HG02884 (cell line): ENCODE results near the gene ABHD18.
"Not testable (repeated sequence)": the region's sequence is repeated elsewhere in the genome, so short reads cannot be mapped to it uniquely, and the experiment has no call there.

ENCODE experiments used
- ATAC-seq: cut with Tn5 transposase; IDR thresholded peaks from one replicate; pipeline ENCODE4 v1.9.1; 2021; ENCODE audit warnings: mild to moderate bottlenecking, moderate library complexity; ENCODE audit not compliant: unreplicated experiment

The ABHD18 gene

DNA sequence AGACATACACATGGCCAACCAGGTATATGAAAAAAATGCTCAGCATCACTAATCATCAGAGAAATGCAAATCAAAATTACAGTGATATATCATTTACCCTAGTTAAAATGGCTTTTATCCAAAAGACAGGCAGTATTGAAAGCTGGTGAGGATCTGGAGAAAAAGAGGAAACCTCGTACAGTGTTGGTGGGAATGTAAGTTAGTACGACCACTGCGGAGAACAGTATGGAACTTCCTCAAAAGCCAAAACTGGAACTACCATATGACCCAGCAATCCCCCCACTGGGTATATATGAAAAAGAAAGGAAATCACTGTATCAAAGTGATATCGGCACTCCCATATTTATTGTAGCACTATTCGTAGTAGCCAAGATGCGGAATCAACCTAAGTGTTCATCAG, 23.4 kb downstream of the ABHD18 start:
- ATAC-seq: no peak

DNA sequence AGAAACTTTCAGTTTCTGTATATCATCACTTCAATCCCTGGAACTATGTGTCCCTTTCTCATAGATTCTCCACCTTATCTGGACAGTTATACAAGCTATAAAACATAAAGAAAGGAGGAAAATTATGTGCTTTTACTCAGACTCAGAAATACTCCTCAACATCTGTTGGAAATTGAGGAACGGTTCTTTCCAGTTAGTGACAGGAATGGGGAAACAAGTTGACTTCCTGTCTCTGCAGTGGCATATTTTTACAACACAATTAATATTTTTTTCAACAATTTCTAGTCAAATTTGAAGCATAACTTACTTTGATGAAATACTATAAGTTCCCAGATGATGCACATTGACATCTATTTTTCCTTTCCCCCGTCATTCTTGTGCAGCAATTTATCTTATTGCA, 27.9 kb downstream of the ABHD18 start:
- ATAC-seq: no peak

DNA sequence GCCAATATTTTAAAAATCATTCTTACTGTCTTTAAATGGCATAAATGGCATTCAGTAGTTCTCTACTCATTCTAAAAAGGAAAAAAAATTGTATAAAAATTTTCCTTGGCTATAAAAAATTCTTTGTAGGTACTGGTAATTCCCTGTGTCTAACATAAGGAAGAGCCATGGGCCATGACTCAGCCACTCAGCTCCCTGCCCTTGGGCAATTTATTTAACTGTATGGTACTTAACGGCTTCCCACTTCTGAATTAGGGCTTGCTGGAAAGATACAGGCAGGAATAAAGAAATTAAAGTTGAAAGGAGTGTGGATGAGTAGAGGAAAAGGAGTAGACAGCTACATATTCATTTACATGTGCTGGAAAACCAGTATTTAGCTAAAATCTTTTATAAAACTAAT, 30.6 kb downstream of the ABHD18 start:
- no peak for ATAC-seq

DNA sequence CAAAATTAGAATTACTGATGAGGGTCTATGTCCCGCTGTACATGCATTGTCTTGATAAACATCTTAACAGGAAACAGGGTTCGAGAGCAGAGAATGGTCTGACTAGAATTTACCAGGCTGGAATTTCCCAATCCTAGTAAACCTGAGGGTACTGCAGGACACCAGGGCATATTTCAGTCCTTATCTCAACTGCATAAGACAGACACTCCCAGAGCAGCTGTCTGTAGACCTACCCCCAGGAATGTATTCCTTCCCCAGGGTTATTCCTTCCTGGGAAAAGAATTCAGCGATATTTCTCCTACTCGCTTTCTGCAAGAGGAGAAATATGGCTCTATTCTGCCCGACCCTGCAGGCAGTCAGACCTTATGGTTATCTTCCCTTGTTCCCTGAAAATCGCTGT, 31.3 kb downstream of the ABHD18 start:
- ATAC-seq: not testable (repeated sequence)

DNA sequence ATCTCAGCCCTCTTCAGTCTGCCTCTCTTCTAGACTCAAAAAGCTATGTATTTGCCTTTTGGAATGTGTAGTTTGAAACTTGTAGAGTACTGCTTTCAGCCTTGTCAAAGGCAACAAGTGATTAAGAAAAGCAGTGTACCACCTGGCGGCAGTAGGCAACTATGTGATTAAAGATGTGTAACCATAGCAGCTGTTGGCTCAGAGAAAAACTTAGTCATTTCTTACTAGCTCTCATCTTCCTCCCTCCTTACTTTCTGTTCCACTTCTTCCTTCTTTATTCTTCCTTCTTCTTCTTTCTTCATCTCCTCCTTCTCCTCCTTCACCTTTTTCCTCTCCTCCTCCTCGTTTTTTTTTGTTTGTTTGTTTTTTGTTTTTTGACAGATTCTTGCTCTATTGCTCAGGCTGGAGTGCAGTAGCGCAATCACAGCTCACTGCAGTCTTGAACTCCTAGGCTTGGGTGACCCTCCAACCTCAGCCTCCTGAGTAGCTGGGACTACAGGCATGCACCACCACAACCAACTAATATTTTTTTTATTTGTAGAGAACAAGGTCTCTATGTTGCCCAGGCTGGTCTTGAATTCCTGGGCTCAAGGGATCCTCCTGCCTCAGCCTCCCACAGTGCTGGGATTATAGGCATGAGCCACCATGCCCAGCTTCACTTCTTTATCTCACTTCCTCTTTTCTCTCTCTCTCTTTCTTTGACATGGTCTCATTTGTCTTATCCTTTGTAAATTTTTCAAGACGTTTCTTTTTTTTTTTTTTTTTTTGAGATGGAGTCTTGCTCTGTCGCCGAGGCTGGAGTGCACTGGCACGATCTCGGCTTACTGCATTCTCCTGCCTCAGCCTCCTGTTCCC, 32.6 kb downstream of the ABHD18 start:
- peak; percentile 98 for ATAC-seq

DNA sequence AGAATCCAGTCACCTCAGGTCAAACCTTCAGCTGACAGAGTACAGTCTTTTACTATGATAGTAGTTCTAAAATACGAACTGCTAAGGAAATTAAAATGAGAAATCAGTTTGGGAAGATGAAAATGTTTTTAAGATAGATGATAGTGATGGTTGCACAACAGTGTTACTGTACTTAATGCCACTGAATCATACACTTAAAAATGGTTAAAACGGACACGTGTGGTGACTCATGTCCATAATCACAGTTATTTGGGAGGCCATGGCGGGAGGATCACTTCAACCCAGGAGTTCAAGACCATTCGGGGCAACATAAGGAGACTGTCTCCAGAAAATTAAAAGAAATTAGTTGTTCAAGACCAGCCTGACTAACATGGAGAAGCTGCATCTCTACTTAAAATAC, 41.4 kb downstream of the ABHD18 start:
- no peak for ATAC-seq

DNA sequence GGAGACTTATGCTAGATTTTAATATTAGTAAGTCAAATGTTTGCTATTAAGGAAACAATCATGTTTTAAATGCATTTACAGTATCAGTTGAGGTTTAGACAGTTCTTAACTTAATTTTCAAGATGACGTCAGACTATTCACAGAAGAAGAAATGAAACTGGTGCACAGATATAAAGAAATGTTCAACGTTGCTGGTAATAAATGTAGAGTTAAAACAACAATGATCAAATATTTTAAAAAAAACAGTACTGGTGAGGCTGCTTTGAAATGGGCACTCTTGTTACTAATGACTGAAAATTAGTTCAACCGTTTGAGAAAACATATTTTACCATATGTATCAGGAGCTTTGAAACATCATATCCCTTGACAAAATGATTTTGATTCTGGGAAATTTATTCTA, 44.2 kb downstream of the ABHD18 start:
- ATAC-seq: no peak

- ATAC-seq: no peak
Observed at GRCh38 chr4:128025319-128025718, 60.1 kb downstream of the ABHD18 start.

GRCh38 chr4:128029907-128030306, 64.7 kb downstream of the ABHD18 start:
- no peak for ATAC-seq

DNA sequence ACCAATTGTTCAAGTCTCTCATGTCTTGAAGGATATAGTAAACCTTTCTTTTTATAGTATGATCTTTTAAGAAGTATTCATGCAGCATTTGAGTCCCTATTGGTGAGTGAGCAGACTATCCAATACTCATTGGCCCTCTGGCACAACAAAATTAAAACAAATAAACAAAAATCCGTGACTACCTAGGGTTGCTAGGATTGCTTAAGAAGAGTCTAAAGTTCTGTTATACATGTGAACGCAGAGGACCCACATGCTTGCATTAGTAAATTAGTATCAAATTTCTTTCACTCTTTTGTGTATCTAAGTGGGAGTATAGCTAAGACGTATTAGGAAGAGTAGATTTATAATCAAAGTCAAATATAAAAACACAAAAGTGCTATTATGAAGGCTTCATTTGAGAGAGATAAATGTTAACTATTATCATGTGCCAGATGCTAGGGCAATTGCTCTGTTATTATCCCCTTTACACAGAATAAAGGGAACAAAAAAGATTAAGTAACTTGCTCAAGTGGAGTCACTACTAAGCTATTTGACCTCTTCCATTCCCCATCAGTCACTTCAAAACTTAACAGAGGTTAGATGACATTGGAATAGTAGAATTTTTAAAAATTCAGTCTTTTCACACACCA, 66.7 kb downstream of the ABHD18 start:
- no peak for ATAC-seq

- ATAC-seq: no peak
Observed at GRCh38 chr4:128039568-128039967, 74.4 kb downstream of the ABHD18 start.

DNA sequence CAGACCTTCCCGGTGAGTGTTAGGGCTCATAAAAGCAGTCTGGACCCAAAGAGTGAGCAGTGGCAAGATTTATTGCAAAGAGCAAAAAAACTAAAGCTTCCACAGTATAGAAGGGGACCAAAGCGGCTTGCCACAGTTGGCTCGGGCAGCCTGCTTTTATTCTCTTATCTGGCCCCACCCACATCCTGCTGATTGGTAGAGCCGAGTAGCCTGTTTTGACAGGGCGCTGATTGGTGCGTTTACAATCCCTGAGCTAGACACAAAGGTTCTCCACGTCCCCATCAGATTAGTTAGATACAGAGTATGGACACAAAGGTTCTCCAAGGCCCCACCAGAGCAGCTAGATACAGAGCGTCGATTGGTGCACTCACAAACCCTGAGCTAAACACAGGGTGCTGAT, 81.8 kb downstream of the ABHD18 start:
- ATAC-seq: not testable (repeated sequence)

DNA sequence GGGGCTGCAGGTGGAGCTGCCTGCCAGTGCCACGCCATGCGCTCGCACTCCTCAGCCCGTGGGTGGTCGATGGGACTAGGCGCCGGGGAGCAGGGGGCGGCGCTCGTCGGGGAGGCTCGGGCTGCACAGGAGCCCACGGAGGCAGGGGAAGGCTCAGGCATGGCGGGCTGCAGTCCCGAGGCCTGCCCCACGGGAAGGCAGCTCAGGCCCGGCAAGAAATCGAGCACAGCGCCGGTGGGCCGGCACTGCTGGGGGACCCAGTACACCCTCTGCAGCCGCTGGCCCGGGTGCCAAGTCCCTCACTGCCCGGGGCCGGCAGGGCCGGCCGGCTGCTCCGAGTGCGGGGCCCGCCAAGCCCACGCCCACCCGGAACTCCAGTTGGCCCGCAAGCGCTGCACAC, 82.3 kb downstream of the ABHD18 start:
- ATAC-seq: not testable (repeated sequence)

- not testable (repeated sequence) for ATAC-seq
Observed at GRCh38 chr4:128051229-128051628, 86.0 kb downstream of the ABHD18 start.

GRCh38 chr4:128054907-128055306, 89.7 kb downstream of the ABHD18 start:
- ATAC-seq: not testable (repeated sequence)

DNA sequence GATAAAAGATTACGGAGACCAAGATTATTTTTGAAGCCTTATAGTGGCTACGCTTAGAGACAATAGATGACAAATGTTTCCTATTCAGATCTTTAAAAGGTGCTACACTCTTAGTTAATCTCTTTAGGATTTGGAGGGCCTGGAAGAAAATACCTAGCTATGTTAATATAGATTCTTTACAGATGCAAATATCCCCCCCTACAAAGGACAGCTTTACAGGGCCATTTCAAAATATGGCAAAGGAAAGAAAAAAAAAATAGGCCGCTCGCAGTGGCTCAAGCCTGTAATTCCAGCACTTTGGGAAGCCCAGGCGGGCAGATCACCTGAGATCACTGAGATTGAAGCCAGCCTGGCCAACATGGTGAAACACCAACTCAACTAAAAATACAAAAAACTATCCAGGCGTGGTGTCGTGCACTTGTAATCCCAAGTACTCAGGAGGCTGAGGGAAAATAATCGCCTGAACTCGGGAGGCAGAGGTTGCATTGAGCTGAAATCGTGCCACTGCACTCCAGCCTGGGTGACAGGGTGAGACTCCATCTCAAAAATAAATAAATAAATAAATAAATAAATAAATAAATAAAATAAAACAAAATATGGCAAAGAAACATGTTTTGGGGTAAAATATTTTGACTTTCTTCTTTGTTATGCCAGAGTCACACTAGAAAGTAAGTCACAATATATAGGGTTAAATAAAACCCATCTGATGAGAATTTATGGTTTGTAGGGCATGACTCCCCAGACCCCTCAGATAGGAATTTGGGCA, 90.4 kb downstream of the ABHD18 start:
- ATAC-seq: not testable (repeated sequence)

DNA sequence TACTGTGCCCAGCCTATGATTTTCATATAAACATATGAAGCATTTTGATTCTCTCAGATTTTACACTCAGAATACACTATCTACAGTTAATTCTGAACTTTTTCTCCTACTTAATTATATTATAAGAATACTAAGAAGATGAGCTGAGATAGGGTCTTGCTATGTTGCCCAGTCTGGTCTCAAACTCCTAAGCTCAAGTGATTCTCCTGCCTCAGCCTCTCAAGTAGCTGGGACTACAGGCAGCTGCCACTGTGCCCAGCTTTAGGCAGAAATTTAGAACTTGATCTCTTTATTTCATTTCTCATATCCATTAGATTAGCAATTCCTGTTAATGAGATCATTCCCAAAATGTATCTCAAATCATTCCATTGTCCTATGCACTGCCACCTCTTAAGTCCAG, 91.2 kb downstream of the ABHD18 start:
- ATAC-seq: no peak

- no peak for ATAC-seq
Observed at GRCh38 chr4:128060121-128060698, 95.0 kb downstream of the ABHD18 start.

- ATAC-seq: peak; percentile 83
Observed at GRCh38 chr4:128060699-128061565, 95.7 kb downstream of the ABHD18 start, which contains the start of gene LARP1B. TSS of gene LARP1B (plus strand) at chr4:128061312. CDS start at chr4:128074952, 13,640 bp downstream.
